ENCODE measurements around the gene SECTM1. TPM values are rescaled to one million over a fixed set of nuclear protein-coding genes. Genes with fewer than 3 reads are reported as not detected.
"Not testable (repeated sequence)": the region's sequence is repeated elsewhere in the genome, so short reads cannot be mapped to it uniquely, and the experiment has no call there.

SECTM1 gene
- total RNA-seq, result 10 to 100 TPM; 18.3 to 18.5 TPM

GRCh38 chr17:82333279-82334171, at the start of gene SECTM1:
TSS of gene SECTM1 (minus strand) at chr17:82333766. CDS start at chr17:82327240, 6,526 bp downstream.
- Mint-ChIP-seq H3K4me3 (peak within 1 kb of the TSS; percentile 97), H3K27ac (peak within 1 kb of the TSS; percentile 98)

GRCh38 chr17:82382933-82383255, 49.3 kb upstream of the SECTM1 start:
- Mint-ChIP-seq H3K36me3 (ENCODE audit: low read depth) (no peaks in the 10 kb centered on the region), H3K4me3 (no peak overlapping the region), H3K9me3 (no peaks in the 10 kb centered on the region), H3K4me1 (peaks cover 4% of the 10 kb centered on the region), H3K27ac (no peak overlapping the region), H3K27me3 (peaks cover 15% of the 10 kb centered on the region)
- CTCF ChIA-PET, result no interaction called here
- POLR2A ChIA-PET, result no interaction called here
- DNase-seq, result no peak

More at GRCh38 chr17:82333279-82334171, at the start of gene SECTM1:
- CTCF ChIA-PET, result interaction anchor here (1.0 to 1.2 kb wide), 2 partner anchors 31 to 97 kb away, joined by 3 read pairs; no protein-coding TSS in a partner anchor
- peaks cover 36% of the 10 kb centered on the region for H3K4me1 Mint-ChIP-seq
- no peaks in the 10 kb centered on the region for H3K36me3 Mint-ChIP-seq (ENCODE audit: low read depth)
- H3K27me3 Mint-ChIP-seq, result peaks cover 9% of the 10 kb centered on the region
- peak; percentile 32 for DNase-seq
- POLR2A ChIA-PET, result interaction anchor here (0.9 to 3.7 kb wide), 14 partner anchors 17 to 310 kb away, joined by 3 to 25 read pairs (median 5); partner anchors contain the start of genes CD7, CENPX, CSNK1D and LRRC45
- no peaks in the 10 kb centered on the region for H3K9me3 Mint-ChIP-seq

GRCh38 chr17:82382220-82382932, 48.8 kb upstream of the SECTM1 start:
- POLR2A ChIA-PET; DNase-seq; CTCF ChIA-PET; H3K4me3 Mint-ChIP-seq; H3K4me1 Mint-ChIP-seq; H3K36me3 Mint-ChIP-seq (ENCODE audit: low read depth); H3K27ac Mint-ChIP-seq; H3K9me3 Mint-ChIP-seq: not testable (repeated sequence)
- peaks cover 15% of the 10 kb centered on the region for H3K27me3 Mint-ChIP-seq

- H3K4me1 Mint-ChIP-seq; H3K27ac Mint-ChIP-seq; H3K9me3 Mint-ChIP-seq; H3K4me3 Mint-ChIP-seq; H3K36me3 Mint-ChIP-seq (ENCODE audit: low read depth); CTCF ChIA-PET; POLR2A ChIA-PET; DNase-seq: not testable (repeated sequence)
- H3K27me3 Mint-ChIP-seq, result peaks cover 16% of the 10 kb centered on the region
Measured at GRCh38 chr17:82381703-82382009, 48.1 kb upstream of the SECTM1 start.

- ChIA-PET POLR2A (no interaction called here), CTCF (no interaction called here)
- no peak overlapping the region for H3K4me3 Mint-ChIP-seq
- DNase-seq, result no peak
- peaks cover 3% of the 10 kb centered on the region for H3K4me1 Mint-ChIP-seq
- no peaks in the 10 kb centered on the region for H3K9me3 Mint-ChIP-seq
- peaks cover 19% of the 10 kb centered on the region for H3K27me3 Mint-ChIP-seq
- no peak overlapping the region for H3K27ac Mint-ChIP-seq
- H3K36me3 Mint-ChIP-seq (ENCODE audit: low read depth), result no peaks in the 10 kb centered on the region
Measured at GRCh38 chr17:82380860-82381702, 47.5 kb upstream of the SECTM1 start.

GRCh38 chr17:82378741-82379021, 45.1 kb upstream of the SECTM1 start:
- no peak for DNase-seq
- ChIA-PET CTCF (no interaction called here), POLR2A (no interaction called here)
- H3K27ac Mint-ChIP-seq, result no peak overlapping the region
- peaks cover 3% of the 10 kb centered on the region for H3K4me1 Mint-ChIP-seq
- H3K4me3 Mint-ChIP-seq, result no peak overlapping the region
- H3K9me3 Mint-ChIP-seq, result no peaks in the 10 kb centered on the region
- H3K36me3 Mint-ChIP-seq (ENCODE audit: low read depth), result no peaks in the 10 kb centered on the region
- peaks cover 24% of the 10 kb centered on the region for H3K27me3 Mint-ChIP-seq

- ChIA-PET CTCF (no interaction called here), POLR2A (no interaction called here)
- Mint-ChIP-seq H3K9me3 (no peaks in the 10 kb centered on the region), H3K27ac (no peak overlapping the region), H3K4me1 (peaks cover 3% of the 10 kb centered on the region), H3K36me3 (ENCODE audit: low read depth) (no peaks in the 10 kb centered on the region), H3K27me3 (peaks cover 29% of the 10 kb centered on the region), H3K4me3 (no peak overlapping the region)
- no peak for DNase-seq
Measured at GRCh38 chr17:82377924-82378740, 44.6 kb upstream of the SECTM1 start.

GRCh38 chr17:82377294-82377693, 43.7 kb upstream of the SECTM1 start:
- H3K4me3 Mint-ChIP-seq; H3K27ac Mint-ChIP-seq; H3K9me3 Mint-ChIP-seq; POLR2A ChIA-PET; H3K4me1 Mint-ChIP-seq; DNase-seq; CTCF ChIA-PET; H3K36me3 Mint-ChIP-seq (ENCODE audit: low read depth): not testable (repeated sequence)
- peaks cover 37% of the 10 kb centered on the region for H3K27me3 Mint-ChIP-seq

GRCh38 chr17:82376042-82376730, 42.6 kb upstream of the SECTM1 start:
- CTCF ChIA-PET, result no interaction called here
- no peak for DNase-seq
- POLR2A ChIA-PET, result no interaction called here
- peaks cover 34% of the 10 kb centered on the region for H3K27me3 Mint-ChIP-seq
- H3K9me3 Mint-ChIP-seq, result no peaks in the 10 kb centered on the region
- H3K27ac Mint-ChIP-seq, result no peak overlapping the region
- peaks cover 7% of the 10 kb centered on the region for H3K4me1 Mint-ChIP-seq
- no peaks in the 10 kb centered on the region for H3K36me3 Mint-ChIP-seq (ENCODE audit: low read depth)
- H3K4me3 Mint-ChIP-seq, result no peak overlapping the region

GRCh38 chr17:82375359-82376041, 41.9 kb upstream of the SECTM1 start:
- DNase-seq, result no peak
- Mint-ChIP-seq H3K27ac (no peak overlapping the region), H3K27me3 (peaks cover 39% of the 10 kb centered on the region), H3K4me3 (no peak overlapping the region), H3K9me3 (no peaks in the 10 kb centered on the region), H3K36me3 (ENCODE audit: low read depth) (no peaks in the 10 kb centered on the region), H3K4me1 (peaks cover 12% of the 10 kb centered on the region)
- ChIA-PET CTCF (no interaction called here), POLR2A (no interaction called here)

- H3K36me3 Mint-ChIP-seq (ENCODE audit: low read depth), result no peaks in the 10 kb centered on the region
Measured at GRCh38 chr17:82374626-82375331, 41.2 kb upstream of the SECTM1 start.

More at GRCh38 chr17:82374626-82375331, 41.2 kb upstream of the SECTM1 start:
- H3K4me3 Mint-ChIP-seq, result no peak overlapping the region
- POLR2A ChIA-PET, result no interaction called here
- H3K27me3 Mint-ChIP-seq, result peaks cover 39% of the 10 kb centered on the region
- CTCF ChIA-PET, result no interaction called here
- H3K4me1 Mint-ChIP-seq, result peaks cover 16% of the 10 kb centered on the region
- no peak overlapping the region for H3K27ac Mint-ChIP-seq
- no peak for DNase-seq
- H3K9me3 Mint-ChIP-seq, result no peaks in the 10 kb centered on the region

All from activated CD4-positive, alpha-beta memory T cell treated with anti-CD3 and anti-CD28 coated beads, Interleukin-2, amount 10 ng/mL, durations not matched to agents 7 days and 5 days (primary cell).